ENCODE data around the gene LRRC3C.

DNA sequence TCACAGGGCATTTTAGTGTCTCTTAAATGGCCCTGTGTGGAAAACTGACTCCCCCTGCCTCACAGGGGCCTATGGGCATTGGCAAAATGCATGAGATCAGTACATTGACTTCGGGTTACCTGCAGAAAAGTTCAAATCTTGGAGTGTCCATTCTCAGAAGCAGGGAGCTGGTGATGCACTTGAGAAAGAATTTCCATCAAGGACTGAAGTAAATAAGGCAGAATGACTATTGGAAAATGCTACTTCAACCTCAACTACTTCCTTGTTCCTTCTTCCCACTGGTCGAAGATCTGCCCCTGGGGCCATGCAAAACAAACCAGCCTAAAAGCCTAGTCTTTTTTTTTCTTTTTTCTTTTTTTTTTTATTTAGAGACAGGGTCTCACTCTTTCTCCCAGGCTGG, 21.5 kb downstream of the LRRC3C start:
- TF ChIP-seq, protein P1, sequence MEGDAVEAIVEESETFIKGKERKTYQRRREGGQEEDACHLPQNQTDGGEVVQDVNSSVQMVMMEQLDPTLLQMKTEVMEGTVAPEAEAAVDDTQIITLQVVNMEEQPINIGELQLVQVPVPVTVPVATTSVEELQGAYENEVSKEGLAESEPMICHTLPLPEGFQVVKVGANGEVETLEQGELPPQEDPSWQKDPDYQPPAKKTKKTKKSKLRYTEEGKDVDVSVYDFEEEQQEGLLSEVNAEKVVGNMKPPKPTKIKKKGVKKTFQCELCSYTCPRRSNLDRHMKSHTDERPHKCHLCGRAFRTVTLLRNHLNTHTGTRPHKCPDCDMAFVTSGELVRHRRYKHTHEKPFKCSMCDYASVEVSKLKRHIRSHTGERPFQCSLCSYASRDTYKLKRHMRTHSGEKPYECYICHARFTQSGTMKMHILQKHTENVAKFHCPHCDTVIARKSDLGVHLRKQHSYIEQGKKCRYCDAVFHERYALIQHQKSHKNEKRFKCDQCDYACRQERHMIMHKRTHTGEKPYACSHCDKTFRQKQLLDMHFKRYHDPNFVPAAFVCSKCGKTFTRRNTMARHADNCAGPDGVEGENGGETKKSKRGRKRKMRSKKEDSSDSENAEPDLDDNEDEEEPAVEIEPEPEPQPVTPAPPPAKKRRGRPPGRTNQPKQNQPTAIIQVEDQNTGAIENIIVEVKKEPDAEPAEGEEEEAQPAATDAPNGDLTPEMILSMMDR (IDR thresholded peaks at IDR 0.05) = no peak
- TF ChIP-seq EZH2 (IDR thresholded peaks at IDR 0.05; ENCODE audit: borderline replicate concordance, insufficient read depth, low read depth, low read length, poor library complexity, severe bottlenecking) = no peak

Measured in B cell (primary cell).